Skeletal muscle tissue (tissue), 4 donors: ENCODE measurements around the gene ZBTB16. TPM values are rescaled to one million over a fixed set of nuclear protein-coding genes. Genes with fewer than 3 reads are reported as not detected.

ENCODE experiments used
- H3K27ac ChIP-seq: one replicate; pipeline ENCODE4 v1.7.0; 2013; ENCODE audit warnings: mild to moderate bottlenecking, low read depth, low read length, inconsistent platforms
- H3K27me3 ChIP-seq, 3 donors: one replicate each; pipeline ENCODE4 v1.7.0; 2013; ENCODE audit warnings: low read length in 3 of 3; ENCODE audit not compliant: control insufficient read depth in 3 of 3, insufficient read depth in 3 of 3
- H3K36me3 ChIP-seq, 3 donors: one replicate each; pipeline ENCODE4 v1.7.0; 2013; ENCODE audit warnings: low read length in 3 of 3; ENCODE audit not compliant: control insufficient read depth in 3 of 3, insufficient read depth in 3 of 3
- H3K4me1 ChIP-seq, 3 donors: one replicate each; pipeline ENCODE4 v1.7.0; 2013; ENCODE audit warnings: low read length in 3 of 3, mild to moderate bottlenecking in 3 of 3; ENCODE audit not compliant: control insufficient read depth in 3 of 3, insufficient read depth in 3 of 3
- H3K4me3 ChIP-seq, 3 donors: one replicate each; pipeline ENCODE4 v1.7.0; 2013; ENCODE audit warnings: low read length in 3 of 3
- H3K9ac ChIP-seq, 3 donors: one replicate each; pipeline ENCODE4 v1.7.0; 2013; ENCODE audit warnings: low read length in 3 of 3, mild to moderate bottlenecking in 3 of 3, moderate library complexity in 2 of 3, low read depth in 1 of 3
- H3K9me3 ChIP-seq, 3 donors: one replicate each; pipeline ENCODE4 v1.7.0; 2013; ENCODE audit warnings: low read length in 3 of 3; ENCODE audit not compliant: control insufficient read depth in 3 of 3
- total RNA-seq: library from RNA; depleted of rRNA; stranded (reverse); fragments of >200 nt; gene quantifications from one replicate; pipeline ENCODE4 v1.2.3, GENCODE V29; 2014
- donor health status: Osteomylitis.

Gene ZBTB16
- total RNA-seq, 1 donor from 2014 or later, result 6.8 TPM

DNA sequence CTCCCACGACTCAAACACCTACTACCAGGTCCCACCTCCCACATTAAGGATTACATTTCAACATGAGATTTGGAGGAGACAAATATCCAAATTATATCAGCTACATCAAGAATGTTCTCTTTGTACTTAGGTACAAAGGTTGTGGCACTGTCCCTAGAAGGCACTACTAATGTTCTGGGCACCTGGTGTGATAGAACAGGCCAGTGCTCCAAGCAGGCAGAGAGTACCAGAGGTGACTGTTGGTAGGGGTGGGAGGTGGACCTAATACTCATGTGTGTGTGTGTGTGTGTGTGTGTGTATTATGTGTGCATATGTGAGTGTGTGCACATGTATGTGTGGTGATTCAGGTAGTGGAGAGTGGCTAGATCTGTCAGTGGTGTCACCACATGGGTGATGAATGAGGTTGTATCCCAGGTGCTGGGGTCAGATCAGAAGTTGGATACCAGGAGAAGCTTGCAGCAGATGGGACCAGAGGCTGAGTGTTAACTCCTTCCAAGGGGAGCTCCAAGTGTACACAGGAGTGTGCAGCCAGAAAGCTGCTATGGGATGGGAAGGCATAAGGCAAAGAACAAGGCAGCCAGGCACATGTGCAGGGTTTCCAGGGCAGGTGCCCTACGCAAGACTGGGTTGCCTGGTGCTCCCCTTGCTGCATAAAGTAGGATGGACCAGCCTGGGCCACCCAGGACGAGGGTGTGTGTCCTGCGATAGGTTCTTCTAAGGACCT is 219.0 kb downstream of the ZBTB16 start:
- Histone ChIP-seq H3K27me3 (no peaks in the 10 kb centered on the region), H3K4me1 (peaks cover 10 to 29% (median 13%) of the 10 kb centered on the region in 3 donors), H3K4me3 (no peak overlapping the region), H3K9me3 (no peaks in the 10 kb centered on the region), H3K27ac (no peak overlapping the region), H3K36me3 (no peaks in the 10 kb centered on the region), H3K9ac (no peak overlapping the region)

DNA sequence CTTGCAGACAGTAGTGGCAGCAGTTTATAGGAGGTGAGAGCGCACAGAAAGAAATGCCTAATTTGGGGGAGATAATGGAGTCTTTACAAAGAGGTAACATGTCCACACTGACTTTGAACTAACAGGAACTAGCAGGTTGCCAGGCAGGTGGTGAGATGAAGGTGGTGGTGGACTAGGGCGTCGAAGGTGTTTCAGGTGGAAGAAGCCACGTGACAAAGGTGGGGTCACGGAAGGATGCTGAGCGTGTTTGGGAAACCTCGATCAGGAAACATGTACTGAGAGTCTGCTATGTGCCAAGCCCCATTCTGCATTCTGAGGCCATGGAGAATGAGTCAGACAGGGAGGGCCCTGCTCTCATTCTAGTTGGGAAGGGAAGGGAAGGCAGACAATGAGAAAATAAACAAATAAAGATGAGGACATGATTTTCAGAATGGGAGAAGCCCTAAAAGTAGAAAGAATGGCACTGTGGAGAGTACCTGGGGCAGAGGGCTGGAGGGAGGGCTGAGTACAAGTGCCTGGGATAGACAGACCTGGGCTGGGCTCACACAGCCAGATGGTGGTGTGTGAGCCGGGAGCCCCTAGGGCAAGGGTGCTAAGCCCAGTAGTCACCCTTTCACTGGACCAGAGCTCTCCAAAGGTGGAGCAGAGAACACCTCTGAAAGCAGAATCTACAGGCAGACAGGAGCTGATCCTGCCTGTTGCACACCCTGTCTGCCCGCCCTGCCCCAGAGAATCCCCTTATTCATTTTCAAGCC is 220.5 kb downstream of the ZBTB16 start:
- H3K4me1 ChIP-seq, result peaks cover 13 to 27% (median 14%) of the 10 kb centered on the region in 3 donors
- H3K36me3 ChIP-seq, result no peaks in the 10 kb centered on the region
- no peaks in the 10 kb centered on the region for H3K9me3 ChIP-seq
- no peaks in the 10 kb centered on the region for H3K27me3 ChIP-seq
- H3K9ac ChIP-seq, result peak overlapping the region in 2 of 3 donors; percentile 20 to 50
- no peak overlapping the region for H3K4me3 ChIP-seq
- peak overlapping the region; percentile 31 for H3K27ac ChIP-seq

DNA sequence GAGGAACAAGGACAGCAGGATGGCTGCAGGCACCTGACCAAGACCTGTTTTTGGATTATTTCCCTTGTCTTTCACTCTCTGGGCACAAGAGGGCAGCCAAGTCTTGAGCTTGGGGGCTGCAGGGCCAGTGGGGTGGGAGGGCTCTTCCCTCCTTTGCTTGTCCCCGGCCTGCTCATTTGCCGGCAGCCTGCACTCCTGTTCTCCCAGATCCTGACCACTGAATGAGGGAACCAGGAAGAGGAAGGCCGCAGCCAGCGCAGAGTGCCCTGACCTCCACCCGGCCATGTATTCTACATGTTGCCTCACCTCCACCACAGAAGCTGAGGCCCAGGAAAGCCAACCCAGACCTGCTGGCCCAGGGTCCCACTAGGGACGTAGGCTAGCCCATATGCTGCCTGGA is 221.2 kb downstream of the ZBTB16 start:
- Histone ChIP-seq H3K4me3 (peak overlapping the region in 1 of 3 donors; percentile 6), H3K36me3 (no peaks in the 10 kb centered on the region), H3K27me3 (no peaks in the 10 kb centered on the region), H3K9me3 (no peaks in the 10 kb centered on the region), H3K9ac (peak overlapping the region in 2 of 3 donors; percentile 50 to 61), H3K27ac (peak overlapping the region; percentile 31), H3K4me1 (peaks cover 13 to 25% (median 14%) of the 10 kb centered on the region in 3 donors)

DNA sequence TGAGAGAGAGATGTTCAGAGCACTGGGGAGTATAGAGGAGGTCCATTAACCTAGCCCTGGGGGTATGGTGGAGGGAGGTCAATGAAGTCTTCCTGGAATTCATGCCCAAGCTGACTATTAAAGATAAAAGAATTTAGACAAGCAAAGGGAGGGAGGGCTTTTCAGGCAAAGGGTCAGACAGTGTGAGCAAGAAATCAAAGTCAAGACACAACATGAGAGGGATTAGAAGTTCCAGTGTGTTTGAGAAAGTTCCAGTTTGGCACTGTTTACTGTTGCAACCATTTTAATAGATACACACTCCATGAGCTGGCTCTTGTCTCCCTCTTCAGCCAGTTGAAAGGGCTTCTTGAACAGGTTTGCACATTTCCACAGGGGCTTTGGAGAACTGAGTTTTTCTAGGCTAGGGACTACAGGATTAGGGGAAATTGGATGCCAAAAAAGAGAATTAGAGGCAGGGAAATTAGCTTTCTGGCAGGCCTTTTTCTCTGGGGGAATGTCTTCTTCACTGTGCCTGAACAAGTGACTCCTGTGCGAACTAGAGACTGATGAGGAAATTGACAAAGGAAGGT is 222.0 kb downstream of the ZBTB16 start:
- no peaks in the 10 kb centered on the region for H3K27me3 ChIP-seq
- H3K9me3 ChIP-seq, result no peaks in the 10 kb centered on the region
- H3K4me3 ChIP-seq, result no peak overlapping the region
- no peak overlapping the region for H3K9ac ChIP-seq
- peaks cover 13 to 25% (median 14%) of the 10 kb centered on the region in 3 donors for H3K4me1 ChIP-seq
- H3K36me3 ChIP-seq, result no peaks in the 10 kb centered on the region
- peak overlapping the region; percentile 31 for H3K27ac ChIP-seq

DNA sequence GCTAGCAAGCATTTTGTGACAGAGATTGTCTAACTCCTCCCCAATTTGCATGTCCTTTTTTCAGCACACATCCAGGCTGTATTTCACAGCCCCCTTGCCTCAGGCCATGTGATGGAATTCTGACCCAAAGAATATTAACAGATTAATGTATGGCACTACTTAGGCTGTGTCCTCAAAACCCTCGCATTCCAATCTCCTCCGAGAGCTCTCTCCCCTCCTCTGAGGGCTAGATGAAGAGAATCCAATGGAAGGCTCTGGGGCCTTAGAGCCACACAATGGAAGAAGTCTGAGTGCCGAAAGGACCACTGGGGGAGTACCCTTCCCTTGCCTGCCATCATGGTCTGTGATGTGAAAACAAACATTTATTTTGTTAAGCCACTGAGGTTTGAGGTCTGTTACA is 223.0 kb downstream of the ZBTB16 start:
- Histone ChIP-seq H3K4me1 (peaks cover 13 to 25% (median 14%) of the 10 kb centered on the region in 3 donors), H3K4me3 (no peak overlapping the region), H3K27ac (no peak overlapping the region), H3K36me3 (no peaks in the 10 kb centered on the region), H3K9ac (no peak overlapping the region), H3K27me3 (no peaks in the 10 kb centered on the region), H3K9me3 (no peaks in the 10 kb centered on the region)

DNA sequence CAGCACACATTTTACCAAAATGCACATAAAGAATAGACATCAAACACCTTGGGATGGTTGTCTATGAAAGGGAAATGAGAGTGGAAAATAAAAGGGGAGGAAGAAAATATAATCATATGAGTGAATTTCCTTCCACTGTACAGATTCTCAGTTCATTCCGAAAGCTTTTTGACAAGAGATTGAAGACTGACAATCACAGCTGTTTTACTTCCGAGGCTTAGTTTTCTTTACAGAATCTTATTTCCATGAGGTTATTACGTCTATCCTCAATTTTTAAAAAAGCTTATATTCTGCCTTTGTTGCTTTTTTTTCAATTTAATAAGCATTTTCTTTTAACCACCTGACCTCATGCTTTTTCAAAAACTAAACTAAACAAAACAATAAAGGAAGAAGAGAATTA is 223.9 kb downstream of the ZBTB16 start:
- H3K36me3 ChIP-seq, result no peaks in the 10 kb centered on the region
- H3K27ac ChIP-seq, result no peak overlapping the region
- peak overlapping the region in 1 of 3 donors; percentile 34 for H3K9ac ChIP-seq
- H3K9me3 ChIP-seq, result no peaks in the 10 kb centered on the region
- no peak overlapping the region for H3K4me3 ChIP-seq
- peaks cover 13 to 25% (median 14%) of the 10 kb centered on the region in 3 donors for H3K4me1 ChIP-seq
- H3K27me3 ChIP-seq, result no peaks in the 10 kb centered on the region

DNA sequence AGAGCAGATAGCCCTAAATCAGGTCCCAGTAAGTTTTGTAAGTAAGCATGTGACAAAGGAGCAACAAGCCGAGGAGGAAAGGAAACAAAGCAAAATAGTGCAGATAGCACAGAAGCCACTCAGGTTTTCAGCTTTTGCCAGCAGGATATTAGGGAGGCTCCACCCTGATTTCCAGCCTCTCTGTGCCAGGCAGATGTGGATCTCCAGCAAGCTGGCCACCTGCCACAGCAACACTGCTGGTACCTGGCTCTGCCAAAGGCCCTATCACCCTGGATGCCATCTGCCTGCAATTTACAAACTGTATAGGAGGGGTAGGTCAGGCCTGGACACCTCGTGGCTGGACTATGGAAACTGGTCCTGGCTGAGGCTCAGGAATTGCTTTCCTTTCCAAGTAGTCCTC is 224.5 kb downstream of the ZBTB16 start:
- H3K27ac ChIP-seq, result no peak overlapping the region
- no peak overlapping the region for H3K9ac ChIP-seq

DNA sequence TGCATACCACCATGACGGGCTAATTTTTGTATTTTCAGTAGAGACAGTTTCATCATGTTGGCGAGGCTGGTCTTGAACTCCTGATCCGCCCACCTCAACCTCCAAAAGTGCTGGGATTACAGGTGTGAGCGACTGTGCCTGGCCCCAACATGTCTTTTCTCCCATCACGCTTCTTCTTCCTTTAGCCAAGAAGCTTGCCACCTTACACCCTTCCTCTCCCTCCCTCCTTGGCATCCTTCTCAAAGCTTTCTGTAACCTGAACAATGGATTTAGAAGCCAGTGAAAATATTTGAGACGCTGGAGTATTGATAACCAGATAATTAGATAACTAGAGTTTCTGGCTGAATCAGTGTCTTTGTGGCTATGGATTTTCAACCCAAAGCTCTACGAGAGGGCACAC is 225.4 kb downstream of the ZBTB16 start:
- Histone ChIP-seq H3K4me3 (no peak overlapping the region), H3K9ac (no peak overlapping the region), H3K36me3 (no peaks in the 10 kb centered on the region), H3K4me1 (peaks cover 13 to 25% (median 14%) of the 10 kb centered on the region in 3 donors), H3K27me3 (no peaks in the 10 kb centered on the region), H3K27ac (no peak overlapping the region), H3K9me3 (no peaks in the 10 kb centered on the region)

More for the DNA sequence above, 224.5 kb downstream of the ZBTB16 start:
- Histone ChIP-seq H3K4me1 (peaks cover 13 to 25% (median 14%) of the 10 kb centered on the region in 3 donors), H3K27me3 (no peaks in the 10 kb centered on the region), H3K36me3 (no peaks in the 10 kb centered on the region), H3K9me3 (no peaks in the 10 kb centered on the region), H3K4me3 (no peak overlapping the region)

DNA sequence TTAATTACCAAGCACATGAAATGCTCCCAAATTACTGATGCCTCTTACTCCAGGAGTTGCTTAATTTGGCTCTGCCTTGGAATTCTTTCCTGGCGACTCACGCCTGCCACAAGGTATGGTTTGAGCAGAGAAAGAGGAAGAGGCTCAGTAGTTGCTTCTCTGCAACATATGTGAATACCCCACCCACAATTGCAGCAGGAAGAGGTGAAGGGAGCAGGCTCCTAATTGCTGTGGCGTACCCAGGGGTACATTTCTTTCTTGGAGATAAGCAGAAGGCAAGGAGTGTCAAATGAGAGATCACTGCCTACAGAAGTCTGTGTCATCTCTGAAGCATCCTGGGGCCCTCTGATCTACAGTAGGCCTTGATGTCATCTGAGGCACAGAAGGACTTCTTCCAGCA is 226.1 kb downstream of the ZBTB16 start:
- no peak overlapping the region for H3K9ac ChIP-seq
- H3K9me3 ChIP-seq, result no peaks in the 10 kb centered on the region

DNA sequence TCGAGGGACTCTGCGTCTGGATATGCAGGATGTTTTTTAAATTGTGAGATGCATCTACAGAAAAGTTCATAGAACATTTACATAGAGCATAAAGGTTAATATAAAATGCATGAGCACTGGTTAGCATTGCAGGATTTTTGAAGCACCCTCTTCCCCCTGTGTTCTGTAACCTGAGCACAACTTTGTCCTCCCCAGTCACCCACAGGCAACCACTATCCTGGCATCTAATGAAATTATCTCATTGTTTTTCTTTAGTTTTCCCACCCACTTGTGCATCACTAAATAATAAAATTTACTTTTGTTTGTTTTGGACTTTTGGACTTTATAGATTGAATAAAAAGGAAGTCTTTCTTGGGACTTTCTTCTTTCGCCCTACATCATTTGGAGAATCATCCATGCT is 226.7 kb downstream of the ZBTB16 start:
- Histone ChIP-seq H3K4me1 (peaks cover 8 to 20% (median 13%) of the 10 kb centered on the region in 3 donors), H3K36me3 (no peaks in the 10 kb centered on the region), H3K27ac (no peak overlapping the region), H3K9me3 (no peaks in the 10 kb centered on the region), H3K27me3 (no peaks in the 10 kb centered on the region), H3K9ac (no peak overlapping the region), H3K4me3 (no peak overlapping the region)

More for the DNA sequence above, 226.1 kb downstream of the ZBTB16 start:
- no peaks in the 10 kb centered on the region for H3K27me3 ChIP-seq
- H3K36me3 ChIP-seq, result no peaks in the 10 kb centered on the region
- no peak overlapping the region for H3K4me3 ChIP-seq
- peaks cover 10 to 20% (median 14%) of the 10 kb centered on the region in 3 donors for H3K4me1 ChIP-seq
- no peak overlapping the region for H3K27ac ChIP-seq
